NCI-H510A treated with DMSO at 0.1 percent for 48 hours (cell line): ENCODE data around the gene TSGA10.
"Not testable (repeated sequence)": the region's sequence is repeated elsewhere in the genome, so short reads cannot be mapped to it uniquely, and the experiment has no call there.

Experiments used
- DNase-seq: peaks from one replicate; lab custom pipeline; 2025; lab: John Stamatoyannopoulos, UW

TSGA10 gene

GRCh38 chr2:99072551-99072950 is 82.2 kb downstream of the TSGA10 start:
- DNase-seq: peak; percentile 82

GRCh38 chr2:99067871-99068625 is 86.7 kb downstream of the TSGA10 start:
- DNase-seq: no peak

- peak; percentile 88 for DNase-seq
These were observed 88.4 kb downstream of the TSGA10 start for GRCh38 chr2:99066075-99066958.

GRCh38 chr2:99049187-99049586 is 105.6 kb downstream of the TSGA10 start:
- DNase-seq: not testable (repeated sequence)

GRCh38 chr2:99040736-99041300 is 113.9 kb downstream of the TSGA10 start:
- not testable (repeated sequence) for DNase-seq

- no peak for DNase-seq
These were observed 118.8 kb downstream of the TSGA10 start for GRCh38 chr2:99035920-99036319.

GRCh38 chr2:99032786-99033185 is 122.0 kb downstream of the TSGA10 start:
- DNase-seq: no peak

- no peak for DNase-seq
These were observed 122.7 kb downstream of the TSGA10 start for GRCh38 chr2:99032001-99032400.

- DNase-seq: no peak
These were observed 123.3 kb downstream of the TSGA10 start for GRCh38 chr2:99031481-99031880.

- no peak for DNase-seq
These were observed 126.2 kb downstream of the TSGA10 start for GRCh38 chr2:99028558-99028957.

GRCh38 chr2:99027856-99028255 is 126.9 kb downstream of the TSGA10 start:
- DNase-seq: no peak

- no peak for DNase-seq
These were observed 154.0 kb downstream of the TSGA10 start for GRCh38 chr2:99000708-99001107.

GRCh38 chr2:98988695-98989094 is 166.0 kb downstream of the TSGA10 start:
- not testable (repeated sequence) for DNase-seq

- no peak for DNase-seq
These were observed 168.7 kb downstream of the TSGA10 start for GRCh38 chr2:98985905-98986666.

GRCh38 chr2:98975611-98976010 is 179.1 kb downstream of the TSGA10 start:
- DNase-seq: no peak

GRCh38 chr2:98972582-98973167 is 182.1 kb downstream of the TSGA10 start:
- no peak for DNase-seq

GRCh38 chr2:98959810-98960507 is 194.8 kb downstream of the TSGA10 start:
- DNase-seq: no peak

GRCh38 chr2:98952966-98953365 is 201.8 kb downstream of the TSGA10 start:
- no peak for DNase-seq

- DNase-seq: no peak
These were observed 205.6 kb downstream of the TSGA10 start for GRCh38 chr2:98948956-98949739.

- DNase-seq: no peak
These were observed 207.2 kb downstream of the TSGA10 start for GRCh38 chr2:98947554-98947953.
